ENCODE results near the gene ZMYM4. TPM values are rescaled to one million over a fixed set of nuclear protein-coding genes. Genes with fewer than 3 reads are reported as not detected.
A peak's percentile ranks its signal among the peaks of the same experiment; 100 is the strongest.

ZMYM4 gene
- polyA plus RNA-seq, 2 of the 4 experiments (the other 2 are of a cell fraction): 12.2 to 36.3 TPM

DNA sequence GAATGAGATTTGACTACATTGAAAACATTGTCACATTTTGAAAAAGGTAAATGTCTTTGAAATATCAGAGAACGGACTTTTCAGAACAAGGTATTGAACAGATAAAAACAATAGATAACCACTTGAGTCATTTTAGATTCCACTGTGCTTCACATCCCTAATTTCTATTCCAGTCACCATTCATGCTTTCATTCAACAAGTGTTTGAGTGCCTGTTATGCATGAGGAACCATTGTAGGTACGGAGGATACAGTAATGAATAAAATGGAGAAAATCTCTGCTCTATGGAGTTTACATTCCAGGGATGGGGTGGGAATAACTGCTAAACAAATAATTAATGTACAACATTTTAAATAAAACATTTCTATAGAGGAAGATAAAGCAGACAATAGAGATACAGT lies 26.3 kb downstream of the ZMYM4 start:
- WGBS (ENCODE audit: missing lambda C conversion rate): 98% methylated on average over 2 of the region's 2 CpGs
- H3K4me2 ChIP-seq: no peak overlapping the region
- H3K27ac ChIP-seq: no peak overlapping the region
- DNase-seq (ENCODE audit: low read depth in 1 of 2, low spot score in 1 of 2) (no peak), FAIRE-seq (no peak), ATAC-seq (no peak)
- H3K4me1 ChIP-seq: no peaks in the 10 kb centered on the region
- CTCF ChIA-PET: no interaction called here
- TF ChIP-seq BHLHE40 (IDR thresholded peaks at IDR 0.05; ENCODE audit: low read depth, low read length) (no peak), HOXB5 (CRISPR knock-in tag; IDR thresholded peaks at IDR 0.05) (no peak)
- POLR2A ChIA-PET: no interaction called here
- no peaks in the 10 kb centered on the region for H3K9me3 ChIP-seq
- no peak overlapping the region for H3K4me3 ChIP-seq

DNA sequence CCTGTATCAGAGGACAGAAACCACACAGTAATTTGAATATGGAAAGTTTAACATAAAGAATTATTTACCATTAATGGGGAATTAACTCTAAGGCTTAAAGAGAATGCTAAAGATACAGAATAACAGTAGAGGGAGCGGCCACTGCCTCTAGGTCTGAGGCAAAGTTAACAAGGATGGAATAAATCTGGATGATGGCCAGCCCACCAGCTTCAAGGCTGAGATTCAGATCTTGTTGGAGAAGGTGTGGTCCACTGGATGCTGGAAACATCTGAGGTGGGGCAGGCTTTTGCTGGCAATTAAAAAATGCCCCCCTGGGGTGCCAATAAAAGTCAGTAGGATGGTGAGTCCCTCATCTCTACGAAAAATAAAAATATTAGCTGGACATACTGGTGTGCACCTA lies 29.4 kb downstream of the ZMYM4 start:
- Histone ChIP-seq H3K9me3 (no peaks in the 10 kb centered on the region), H3K27ac (no peak overlapping the region), H3K4me1 (no peaks in the 10 kb centered on the region), H3K4me2 (no peak overlapping the region), H3K4me3 (no peak overlapping the region)
- ATAC-seq (no peak), FAIRE-seq (no peak), DNase-seq (ENCODE audit: low read depth in 1 of 2, low spot score in 1 of 2) (no peak)
- ChIA-PET POLR2A (no interaction called here), CTCF (interaction anchor here (0.9 to 1.6 kb wide), 4 partner anchors 44 to 100 kb away, joined by 3 to 5 read pairs (median 4); no protein-coding TSS in a partner anchor)
- TF ChIP-seq JUN (IDR thresholded peaks at IDR 0.05) (no peak), CHD4 (IDR thresholded peaks at IDR 0.05; ENCODE audit: borderline replicate concordance) (no peak), CEBPB (IDR thresholded peaks at IDR 0.05) (no peak), HOXA7 (CRISPR knock-in tag; IDR thresholded peaks at IDR 0.05) (no peak), JUNB (IDR thresholded peaks at IDR 0.05) (no peak), CHD2 (IDR thresholded peaks at IDR 0.05; ENCODE audit: low read length, partially characterized antibody) (no peak), HOXB13 (CRISPR knock-in tag; IDR thresholded peaks at IDR 0.05; ENCODE audit: low read depth) (no peak), ZSCAN20 (CRISPR knock-in tag; IDR thresholded peaks at IDR 0.05) (no peak), MAZ (IDR thresholded peaks at IDR 0.05; ENCODE audit: borderline replicate concordance, low read depth, low read length) (no peak), EHF (CRISPR knock-in tag; IDR thresholded peaks at IDR 0.05) (no peak), TFCP2L1 (CRISPR knock-in tag; IDR thresholded peaks at IDR 0.05) (no peak), HOXB5 (CRISPR knock-in tag; IDR thresholded peaks at IDR 0.05) (no peak)
- TF ChIP-seq, protein P1, sequence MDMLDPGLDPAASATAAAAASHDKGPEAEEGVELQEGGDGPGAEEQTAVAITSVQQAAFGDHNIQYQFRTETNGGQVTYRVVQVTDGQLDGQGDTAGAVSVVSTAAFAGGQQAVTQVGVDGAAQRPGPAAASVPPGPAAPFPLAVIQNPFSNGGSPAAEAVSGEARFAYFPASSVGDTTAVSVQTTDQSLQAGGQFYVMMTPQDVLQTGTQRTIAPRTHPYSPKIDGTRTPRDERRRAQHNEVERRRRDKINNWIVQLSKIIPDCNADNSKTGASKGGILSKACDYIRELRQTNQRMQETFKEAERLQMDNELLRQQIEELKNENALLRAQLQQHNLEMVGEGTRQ (IDR thresholded peaks at IDR 0.05): no peak
- 81% methylated on average over 2 of the region's 2 CpGs for WGBS (ENCODE audit: missing lambda C conversion rate)

DNA sequence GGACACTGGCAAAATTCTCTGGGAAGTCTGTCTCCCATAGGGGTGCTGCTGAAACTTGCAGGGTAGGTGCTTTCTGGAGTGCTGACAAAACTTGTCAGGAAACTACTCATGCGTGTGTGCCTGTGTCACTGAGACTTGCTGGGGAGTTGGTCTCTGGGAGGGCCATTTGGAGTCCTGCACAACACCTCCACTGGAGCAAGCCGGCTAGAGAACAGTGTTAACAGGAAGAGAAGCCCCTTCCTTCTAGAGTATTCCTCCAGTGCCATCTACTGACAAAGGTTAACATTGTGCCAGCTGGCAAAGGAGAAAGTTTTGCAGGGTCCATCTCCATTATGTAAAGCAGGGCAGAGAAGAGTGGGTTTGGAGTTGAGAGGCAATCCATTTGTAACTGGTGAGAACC lies 30.0 kb downstream of the ZMYM4 start:
- no peak overlapping the region for H3K4me2 ChIP-seq
- POLR2A ChIA-PET: no interaction called here
- ATAC-seq (peak; percentile 70 to 80; a peak in 5 of 6 replicates), FAIRE-seq (no peak), DNase-seq (ENCODE audit: low read depth in 1 of 2, low spot score in 1 of 2) (peak; percentile 8 to 28)
- H3K4me3 ChIP-seq: no peak overlapping the region
- TF ChIP-seq PHF8 (IDR thresholded peaks at IDR 0.05; ENCODE audit: borderline replicate concordance, low read depth) (no peak), KDM1A (IDR thresholded peaks at IDR 0.05; ENCODE audit: low read depth) (no peak), CBX2 (IDR thresholded peaks at IDR 0.05; ENCODE audit: borderline replicate concordance, low read depth) (no peak), CEBPB (IDR thresholded peaks at IDR 0.05) (no peak), RAD21 (conservative IDR thresholded peaks at IDR 0.05 in 1 of 2, IDR thresholded peaks at IDR 0.05 in 1 of 2) (peak; percentile 54 to 56), GATA3 (IDR thresholded peaks at IDR 0.05; ENCODE audit: borderline replicate concordance) (no peak), HOXB13 (CRISPR knock-in tag; IDR thresholded peaks at IDR 0.05; ENCODE audit: low read depth) (no peak)
- TF ChIP-seq, protein P2, sequence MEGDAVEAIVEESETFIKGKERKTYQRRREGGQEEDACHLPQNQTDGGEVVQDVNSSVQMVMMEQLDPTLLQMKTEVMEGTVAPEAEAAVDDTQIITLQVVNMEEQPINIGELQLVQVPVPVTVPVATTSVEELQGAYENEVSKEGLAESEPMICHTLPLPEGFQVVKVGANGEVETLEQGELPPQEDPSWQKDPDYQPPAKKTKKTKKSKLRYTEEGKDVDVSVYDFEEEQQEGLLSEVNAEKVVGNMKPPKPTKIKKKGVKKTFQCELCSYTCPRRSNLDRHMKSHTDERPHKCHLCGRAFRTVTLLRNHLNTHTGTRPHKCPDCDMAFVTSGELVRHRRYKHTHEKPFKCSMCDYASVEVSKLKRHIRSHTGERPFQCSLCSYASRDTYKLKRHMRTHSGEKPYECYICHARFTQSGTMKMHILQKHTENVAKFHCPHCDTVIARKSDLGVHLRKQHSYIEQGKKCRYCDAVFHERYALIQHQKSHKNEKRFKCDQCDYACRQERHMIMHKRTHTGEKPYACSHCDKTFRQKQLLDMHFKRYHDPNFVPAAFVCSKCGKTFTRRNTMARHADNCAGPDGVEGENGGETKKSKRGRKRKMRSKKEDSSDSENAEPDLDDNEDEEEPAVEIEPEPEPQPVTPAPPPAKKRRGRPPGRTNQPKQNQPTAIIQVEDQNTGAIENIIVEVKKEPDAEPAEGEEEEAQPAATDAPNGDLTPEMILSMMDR (IDR thresholded peaks at IDR 0.05): peak; percentile 34; the same call in 2 of the 3 replicates
- CTCF ChIA-PET: interaction anchor here (0.9 to 2.6 kb wide), 6 partner anchors 73 to 501 kb away, joined by 3 to 13 read pairs (median 4); no protein-coding TSS in a partner anchor
- H3K9me3 ChIP-seq: no peaks in the 10 kb centered on the region
- WGBS (ENCODE audit: missing lambda C conversion rate): 83% methylated on average over 2 of the region's 2 CpGs
- H3K27ac ChIP-seq: no peak overlapping the region
- no peaks in the 10 kb centered on the region for H3K4me1 ChIP-seq

All from A549 (cell line).